MCF 10A (cell line): Measurements from ENCODE around the gene BAIAP2L1. TPM values are rescaled to one million over a fixed set of nuclear protein-coding genes. Genes with fewer than 3 reads are reported as not detected.
A peak's percentile ranks its signal among the peaks of the same experiment; 100 is the strongest.

ENCODE experiments used
- BruUV-seq: library from RNA; stranded (reverse); fragments of 400-500 nt; replicated peaks from 2 replicates; lab custom pipeline; 2021; lab: Mats Ljungman, UMichigan
- CTCF ChIA-PET: fragments of 300-600 bp; sonication (Branson Sonifier 250); formaldehyde crosslinking; extraction: SDS; loops from one replicate; lab custom pipeline; 2021; ENCODE audit warnings: antibody characterized with exemption, inconsistent platforms; lab: Yijun Ruan, JAX
- POLR2A ChIA-PET: fragments of 300-600, 350-650 bp; sonication (Branson Sonifier 250); formaldehyde crosslinking; extraction: SDS; loops from one replicate; lab custom pipeline; 2020; ENCODE audit warnings: antibody characterized with exemption, inconsistent platforms; lab: Yijun Ruan, JAX
- DNase-seq: peaks from one replicate; pipeline ENCODE4 v3.0.0-alpha.2; 2018; ENCODE audit not compliant: unreplicated experiment
- H3K27ac Mint-ChIP-seq: one replicate; pipeline ENCODE4 v1.8.0; 2022; ENCODE audit warnings: mild to moderate bottlenecking, low read depth, mixed read lengths; ENCODE audit not compliant: unreplicated experiment
- H3K27me3 Mint-ChIP-seq: one replicate; pipeline ENCODE4 v1.8.0; 2022; ENCODE audit warnings: mixed read lengths; ENCODE audit not compliant: insufficient read depth, unreplicated experiment
- H3K36me3 Mint-ChIP-seq: one replicate; pipeline ENCODE4 v1.8.0; 2022; ENCODE audit warnings: mild to moderate bottlenecking, moderate library complexity, mixed read lengths; ENCODE audit not compliant: insufficient read depth, unreplicated experiment
- H3K4me1 Mint-ChIP-seq: one replicate; pipeline ENCODE4 v1.8.0; 2022; ENCODE audit warnings: mixed read lengths; ENCODE audit not compliant: insufficient read depth, unreplicated experiment
- H3K4me3 Mint-ChIP-seq: one replicate; pipeline ENCODE4 v1.8.0; 2022; ENCODE audit warnings: mild to moderate bottlenecking, moderate library complexity, mixed read lengths; ENCODE audit not compliant: unreplicated experiment
- H3K9me3 Mint-ChIP-seq: one replicate; pipeline ENCODE4 v1.8.0; 2022; ENCODE audit warnings: mixed read lengths; ENCODE audit not compliant: unreplicated experiment
- CTCF ChIP-seq: fragments of 200-600 bp; IDR thresholded peaks from one replicate; pipeline ENCODE4 v1.8.0; 2022; ENCODE audit warnings: antibody characterized with exemption, mild to moderate bottlenecking; ENCODE audit not compliant: unreplicated experiment
- intact Hi-C: fragments of 100-400 bp; cut with micrococcal nuclease; formaldehyde crosslinking; loops from 2 replicates; pipeline ENCODE4 v1.14.1; 2022
- total RNA-seq: library from RNA; stranded (reverse); gene quantifications from 2 replicates; pipeline ENCODE4 v1.2.3, GENCODE V29; 2022

The BAIAP2L1 gene
- total RNA-seq, 1 experiment from 2014 or later: 60.2 TPM

GRCh38 chr7:98404840-98405239, 4.0 kb upstream of the BAIAP2L1 start:
- ChIA-PET CTCF (interaction anchor here (1.0 kb wide), 1 partner anchor 111 kb away, joined by 4 read pairs; no protein-coding TSS in a partner anchor), POLR2A (no interaction called here)
- DNase-seq: no peak
- H3K27me3 Mint-ChIP-seq: no peaks in the 10 kb centered on the region
- H3K9me3 Mint-ChIP-seq: no peaks in the 10 kb centered on the region
- no TSS peak for BruUV-seq
- no peak overlapping the region for H3K27ac Mint-ChIP-seq
- peaks cover 5% of the 10 kb centered on the region for H3K36me3 Mint-ChIP-seq
- H3K4me1 Mint-ChIP-seq: no peaks in the 10 kb centered on the region
- intact Hi-C loops: no loop called here
- no peak overlapping the region for H3K4me3 Mint-ChIP-seq
- no peak for TF ChIP-seq CTCF

- no peaks in the 10 kb centered on the region for H3K9me3 Mint-ChIP-seq
- H3K36me3 Mint-ChIP-seq: peaks cover 8% of the 10 kb centered on the region
- peak; percentile 34 for DNase-seq
- no peak for TF ChIP-seq CTCF
- CTCF ChIA-PET: interaction anchor here (0.6 to 2.6 kb wide), 6 partner anchors 27 to 132 kb away, joined by 3 to 9 read pairs (median 4); no protein-coding TSS in a partner anchor
- peaks cover 17% of the 10 kb centered on the region for H3K4me1 Mint-ChIP-seq
- POLR2A ChIA-PET: interaction anchor here (0.5 to 3.8 kb wide), 10 partner anchors 18 to 147 kb away, joined by 3 to 60 read pairs (median 10); no protein-coding TSS in a partner anchor
- H3K27ac Mint-ChIP-seq: peak overlapping the region; percentile 94
- BruUV-seq: no TSS peak
- intact Hi-C loops: loop anchor here (1.0 to 2.0 kb wide), 2 partner anchors 27 to 48 kb away; no protein-coding TSS in a partner anchor
- H3K4me3 Mint-ChIP-seq: peak overlapping the region; percentile 85
- H3K27me3 Mint-ChIP-seq: no peaks in the 10 kb centered on the region
These were observed 874 bp downstream of the BAIAP2L1 start for GRCh38 chr7:98399890-98400541.

- Mint-ChIP-seq H3K27me3 (no peaks in the 10 kb centered on the region), H3K36me3 (peaks cover 14% of the 10 kb centered on the region), H3K9me3 (no peaks in the 10 kb centered on the region), H3K4me1 (peaks cover 17% of the 10 kb centered on the region), H3K27ac (peak overlapping the region; percentile 94), H3K4me3 (peak overlapping the region; percentile 85)
- TSS peak; percentile 61 for BruUV-seq
- intact Hi-C loops: loop anchor here (1.0 to 2.0 kb wide), 2 partner anchors 27 to 47 kb away; no protein-coding TSS in a partner anchor
- TF ChIP-seq CTCF: no peak
- no peak for DNase-seq
- CTCF ChIA-PET: interaction anchor here (0.6 to 0.7 kb wide), 2 partner anchors 26 to 105 kb away, joined by 4 read pairs; no protein-coding TSS in a partner anchor
- POLR2A ChIA-PET: interaction anchor here (1.5 to 3.8 kb wide), 8 partner anchors 18 to 146 kb away, joined by 4 to 60 read pairs (median 18); no protein-coding TSS in a partner anchor
These were observed 1.4 kb downstream of the BAIAP2L1 start for GRCh38 chr7:98399462-98399861.
